K562 (cell line): ENCODE data around the gene KIF5A. TPM values are rescaled to one million over a fixed set of nuclear protein-coding genes. Genes with fewer than 3 reads are reported as not detected.

ENCODE experiments used
- CTBP1 ChIP-seq: fragments of 450-650 bp; IDR thresholded peaks from 2 replicates; pipeline ENCODE4 v1.6.1; 2016; ENCODE audit warnings: borderline replicate concordance
- ELF4 ChIP-seq: fragments of 450-650 bp; formaldehyde crosslinking; IDR thresholded peaks from 2 replicates; pipeline ENCODE4 v1.4.0; 2022; ENCODE audit warnings: missing genetic modification characterization
- ESRRA ChIP-seq: fragments of 450-650 bp; IDR thresholded peaks from 2 replicates; pipeline ENCODE4 v1.6.1; 2014; ENCODE audit warnings: low read depth, mild to moderate bottlenecking, moderate library complexity, borderline replicate concordance
- JUND ChIP-seq, 2 experiments: IDR thresholded peaks; 2 replicates in 1 of 2; 3 replicates in 1 of 2; pipeline ENCODE4 v1.6.1; 2011; ENCODE audit warnings: borderline replicate concordance in 2 of 2, low read depth in 2 of 2, low read length in 2 of 2, improper control_type of control experiment in 1 of 2, missing biosample characterization in 1 of 2, missing genetic modification characterization in 1 of 2, missing genetic modification reagents in 1 of 2
- MYNN ChIP-seq, 2 experiments: sonication (generic); formaldehyde crosslinking in 1 of 2; IDR thresholded peaks; 2 replicates each; pipeline versions ENCODE4 v1.5.0 to v1.6.1; 2016 to 2020; ENCODE audit warnings: antibody characterized with exemption in 1 of 2, missing genetic modification reagents in 1 of 2
- NFATC3 ChIP-seq: fragments of 450-650 bp; IDR thresholded peaks from 2 replicates; pipeline ENCODE4 v1.6.1; 2017; ENCODE audit warnings: mild to moderate bottlenecking
- NFE2L1 ChIP-seq: fragments of 450-650 bp; IDR thresholded peaks from 2 replicates; pipeline ENCODE4 v1.6.1; 2016; ENCODE audit warnings: missing genetic modification characterization, low read depth, mild to moderate bottlenecking, missing compliant biosample characterization, moderate library complexity, borderline replicate concordance
- RAD21 ChIP-seq, 2 experiments: fragments of 250-450 bp in 1 of 2; fragments of 450-650 bp in 1 of 2; sonication (Bioruptor Pico) in 1 of 2; formaldehyde crosslinking in 1 of 2; IDR thresholded peaks in 1 of 2; conservative IDR thresholded peaks in 1 of 2; 2 replicates each; pipeline versions ENCODE4 v1.4.0 to v1.8.0; 2020 to 2022; ENCODE audit warnings: mild to moderate bottlenecking in 2 of 2, moderate library complexity in 1 of 2
- SAFB ChIP-seq: fragments of 200-400 bp; formaldehyde crosslinking; IDR thresholded peaks from 2 replicates; pipeline ENCODE4 v1.6.1; 2017; ENCODE audit warnings: low read depth, low read length, borderline replicate concordance
- SMC3 ChIP-seq: conservative IDR thresholded peaks from 2 replicates; pipeline ENCODE4 v1.6.1; 2011; ENCODE audit warnings: low read depth, low read length, improper control_type of control experiment; ENCODE audit not compliant: insufficient read depth
- TCF7 ChIP-seq: sonication (generic); IDR thresholded peaks from 2 replicates; pipeline ENCODE4 v1.6.1; 2016; ENCODE audit warnings: antibody characterized with exemption, borderline replicate concordance
- TEAD1 ChIP-seq, 2 experiments: fragments of 450-650 bp in 1 of 2; sonication (generic) in 1 of 2; formaldehyde crosslinking; IDR thresholded peaks; 2 replicates each; pipeline versions ENCODE4 v1.4.0 to v1.8.0; 2020 to 2022; ENCODE audit warnings: mild to moderate bottlenecking in 2 of 2, missing genetic modification reagents in 1 of 2
- ZC3H4 ChIP-seq: sonication (generic); formaldehyde crosslinking; IDR thresholded peaks from 2 replicates; pipeline ENCODE4 v1.9.0; 2021; ENCODE audit warnings: missing genetic modification reagents, borderline replicate concordance
- ZNF696 ChIP-seq: fragments of 250-450 bp; sonication (Bioruptor Pico); conservative IDR thresholded peaks from 2 replicates; pipeline ENCODE4 v1.4.0; 2020; ENCODE audit warnings: mild to moderate bottlenecking, moderate library complexity
- polyA plus RNA-seq, 8 experiments: library from polyadenylated mRNA; depleted of rRNA in 4 of 8; stranded (reverse) in 5 of 8; unstranded in 3 of 8; fragments of >200 nt; fragmentation: Nextera tagmentation in 2 of 8; fragmentation: Illumina TruSeq in 1 of 8; extraction: Ambion mirVana in 2 of 8; extraction: Trizol in 1 of 8; gene quantifications; 2 replicates each; pipeline versions ENCODE4 v1.2.1 to v1.2.3, GENCODE V29; 2011 to 2014; ENCODE audit warnings: inconsistent platforms in 1 of 8, missing spikeins in 1 of 8
- total RNA-seq, 7 experiments: library from RNA; depleted of rRNA in 6 of 7; stranded (reverse); fragments of >200 nt in 6 of 7; fragmentation: Illumina TruSeq in 2 of 7; extraction: Trizol in 2 of 7; gene quantifications; 2 replicates each; pipeline versions ENCODE4 v1.2.1 to v1.2.3, GENCODE V29; 2011 to 2021; ENCODE audit warnings: low replicate concordance in 1 of 7
- TF ChIP-seq, protein P1 (sequence below): sonication (generic); formaldehyde crosslinking; IDR thresholded peaks from 2 replicates; pipeline ENCODE4 v1.8.0; 2022; ENCODE audit warnings: mild to moderate bottlenecking, missing genetic modification reagents
- TF ChIP-seq, protein P2 (sequence below): fragments of 450-650 bp; formaldehyde crosslinking; IDR thresholded peaks from 2 replicates; pipeline ENCODE4 v1.4.0; 2022; ENCODE audit warnings: missing genetic modification characterization
- TF ChIP-seq, protein P3 (sequence below): sonication (generic); formaldehyde crosslinking; IDR thresholded peaks from 2 replicates; pipeline ENCODE4 v1.8.0; 2022; ENCODE audit warnings: mild to moderate bottlenecking, missing genetic modification reagents
- TF ChIP-seq, protein P4 (sequence below): sonication (generic); formaldehyde crosslinking; IDR thresholded peaks from 2 replicates; pipeline ENCODE4 v1.8.1; 2023; ENCODE audit warnings: mild to moderate bottlenecking, missing genetic modification reagents, moderate library complexity

KIF5A gene
- total and polyA plus RNA-seq, 9 of the 15 experiments (the other 6 are each of a cell fraction or from before 2014, with no cell fraction given) = 3.4 to 17.7 (median 8.0) TPM

DNA sequence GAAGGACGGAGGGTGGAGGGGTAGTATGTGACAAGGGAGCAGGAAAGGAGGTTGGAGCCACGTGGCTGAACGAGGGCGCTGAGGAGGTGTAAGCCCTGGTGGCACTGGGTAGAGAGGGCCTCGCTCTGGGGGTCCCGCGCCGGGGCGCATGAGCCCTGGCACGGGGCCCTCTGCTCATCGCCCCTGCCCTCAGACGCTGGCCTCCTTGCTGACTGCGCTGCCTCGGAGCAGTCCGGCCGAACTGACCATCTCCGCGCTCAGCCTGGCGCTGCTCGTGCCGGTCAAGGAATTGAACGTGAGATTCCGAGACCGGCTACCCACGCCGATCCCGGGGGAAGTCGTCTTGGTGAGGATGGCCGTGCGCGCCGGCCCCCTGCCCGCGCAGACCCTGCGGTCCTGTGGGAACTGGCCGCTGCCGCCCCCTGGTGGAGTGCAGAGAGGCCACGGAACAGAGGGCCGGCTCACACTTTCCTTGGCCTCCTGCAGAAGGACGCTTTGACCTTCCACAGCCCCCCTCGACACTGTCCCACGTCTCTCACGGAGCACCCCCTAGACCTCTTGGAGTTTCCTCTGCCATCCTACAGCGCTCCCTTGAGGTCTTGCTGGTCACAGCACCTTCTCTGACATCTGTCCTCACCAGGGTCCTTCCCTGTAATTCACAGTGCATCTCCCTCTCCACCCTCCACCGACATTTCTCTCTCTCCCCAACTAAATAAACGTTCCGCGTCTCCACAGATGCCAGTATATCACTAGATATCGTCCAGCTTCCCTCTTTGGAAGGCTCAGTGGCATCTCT, 71.9 kb downstream of the KIF5A start (continued):
- TF ChIP-seq, protein P1, sequence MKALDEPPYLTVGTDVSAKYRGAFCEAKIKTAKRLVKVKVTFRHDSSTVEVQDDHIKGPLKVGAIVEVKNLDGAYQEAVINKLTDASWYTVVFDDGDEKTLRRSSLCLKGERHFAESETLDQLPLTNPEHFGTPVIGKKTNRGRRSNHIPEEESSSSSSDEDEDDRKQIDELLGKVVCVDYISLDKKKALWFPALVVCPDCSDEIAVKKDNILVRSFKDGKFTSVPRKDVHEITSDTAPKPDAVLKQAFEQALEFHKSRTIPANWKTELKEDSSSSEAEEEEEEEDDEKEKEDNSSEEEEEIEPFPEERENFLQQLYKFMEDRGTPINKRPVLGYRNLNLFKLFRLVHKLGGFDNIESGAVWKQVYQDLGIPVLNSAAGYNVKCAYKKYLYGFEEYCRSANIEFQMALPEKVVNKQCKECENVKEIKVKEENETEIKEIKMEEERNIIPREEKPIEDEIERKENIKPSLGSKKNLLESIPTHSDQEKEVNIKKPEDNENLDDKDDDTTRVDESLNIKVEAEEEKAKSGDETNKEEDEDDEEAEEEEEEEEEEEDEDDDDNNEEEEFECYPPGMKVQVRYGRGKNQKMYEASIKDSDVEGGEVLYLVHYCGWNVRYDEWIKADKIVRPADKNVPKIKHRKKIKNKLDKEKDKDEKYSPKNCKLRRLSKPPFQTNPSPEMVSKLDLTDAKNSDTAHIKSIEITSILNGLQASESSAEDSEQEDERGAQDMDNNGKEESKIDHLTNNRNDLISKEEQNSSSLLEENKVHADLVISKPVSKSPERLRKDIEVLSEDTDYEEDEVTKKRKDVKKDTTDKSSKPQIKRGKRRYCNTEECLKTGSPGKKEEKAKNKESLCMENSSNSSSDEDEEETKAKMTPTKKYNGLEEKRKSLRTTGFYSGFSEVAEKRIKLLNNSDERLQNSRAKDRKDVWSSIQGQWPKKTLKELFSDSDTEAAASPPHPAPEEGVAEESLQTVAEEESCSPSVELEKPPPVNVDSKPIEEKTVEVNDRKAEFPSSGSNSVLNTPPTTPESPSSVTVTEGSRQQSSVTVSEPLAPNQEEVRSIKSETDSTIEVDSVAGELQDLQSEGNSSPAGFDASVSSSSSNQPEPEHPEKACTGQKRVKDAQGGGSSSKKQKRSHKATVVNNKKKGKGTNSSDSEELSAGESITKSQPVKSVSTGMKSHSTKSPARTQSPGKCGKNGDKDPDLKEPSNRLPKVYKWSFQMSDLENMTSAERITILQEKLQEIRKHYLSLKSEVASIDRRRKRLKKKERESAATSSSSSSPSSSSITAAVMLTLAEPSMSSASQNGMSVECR (CRISPR knock-in tag) = no peak
- TF ChIP-seq ZC3H4 (CRISPR knock-in tag) = no peak
- no peak for TF ChIP-seq NFE2L1
- TF ChIP-seq MYNN (IDR thresholded peaks at IDR 0.05) = 0 out of 2 replicates have a peak, but pooled peaks have one; percentile 41
- no peak for TF ChIP-seq MYNN (CRISPR knock-in tag; IDR thresholded peaks at IDR 0.05)
- TF ChIP-seq, protein P2, sequence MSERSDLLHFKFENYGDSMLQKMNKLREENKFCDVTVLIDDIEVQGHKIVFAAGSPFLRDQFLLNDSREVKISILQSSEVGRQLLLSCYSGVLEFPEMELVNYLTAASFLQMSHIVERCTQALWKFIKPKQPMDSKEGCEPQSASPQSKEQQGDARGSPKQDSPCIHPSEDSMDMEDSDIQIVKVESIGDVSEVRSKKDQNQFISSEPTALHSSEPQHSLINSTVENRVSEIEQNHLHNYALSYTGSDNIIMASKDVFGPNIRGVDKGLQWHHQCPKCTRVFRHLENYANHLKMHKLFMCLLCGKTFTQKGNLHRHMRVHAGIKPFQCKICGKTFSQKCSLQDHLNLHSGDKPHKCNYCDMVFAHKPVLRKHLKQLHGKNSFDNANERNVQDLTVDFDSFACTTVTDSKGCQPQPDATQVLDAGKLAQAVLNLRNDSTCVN = 0 out of 2 replicates have a peak, but pooled peaks have one; percentile 70
- peak; percentile 84 for TF ChIP-seq SMC3
- TF ChIP-seq SAFB = peak; percentile 78
- 0 out of 2 replicates have a peak, but pooled peaks have one; percentile 53 for TF ChIP-seq JUND (IDR thresholded peaks at IDR 0.05; ENCODE audit: borderline replicate concordance, low read depth, low read length)
- peak; percentile 28; the same call in 1 of the 3 replicates for TF ChIP-seq JUND (tag; IDR thresholded peaks at IDR 0.05; ENCODE audit: borderline replicate concordance, low read depth, low read length)
- no peak for TF ChIP-seq NFATC3
- TF ChIP-seq TEAD1 (CRISPR knock-in tag; IDR thresholded peaks at IDR 0.05) = peak in 1 of 2 experiments; percentile 50; a peak in 1 of 4 replicates
- no peak for TF ChIP-seq TCF7
- TF ChIP-seq ELF4 (CRISPR knock-in tag) = 0 out of 2 replicates have a peak, but pooled peaks have one; percentile 19
- TF ChIP-seq, protein P3, sequence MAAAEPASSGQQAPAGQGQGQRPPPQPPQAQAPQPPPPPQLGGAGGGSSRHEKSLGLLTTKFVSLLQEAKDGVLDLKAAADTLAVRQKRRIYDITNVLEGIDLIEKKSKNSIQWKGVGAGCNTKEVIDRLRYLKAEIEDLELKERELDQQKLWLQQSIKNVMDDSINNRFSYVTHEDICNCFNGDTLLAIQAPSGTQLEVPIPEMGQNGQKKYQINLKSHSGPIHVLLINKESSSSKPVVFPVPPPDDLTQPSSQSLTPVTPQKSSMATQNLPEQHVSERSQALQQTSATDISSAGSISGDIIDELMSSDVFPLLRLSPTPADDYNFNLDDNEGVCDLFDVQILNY (CRISPR knock-in tag) = no peak
- TF ChIP-seq, protein P4, sequence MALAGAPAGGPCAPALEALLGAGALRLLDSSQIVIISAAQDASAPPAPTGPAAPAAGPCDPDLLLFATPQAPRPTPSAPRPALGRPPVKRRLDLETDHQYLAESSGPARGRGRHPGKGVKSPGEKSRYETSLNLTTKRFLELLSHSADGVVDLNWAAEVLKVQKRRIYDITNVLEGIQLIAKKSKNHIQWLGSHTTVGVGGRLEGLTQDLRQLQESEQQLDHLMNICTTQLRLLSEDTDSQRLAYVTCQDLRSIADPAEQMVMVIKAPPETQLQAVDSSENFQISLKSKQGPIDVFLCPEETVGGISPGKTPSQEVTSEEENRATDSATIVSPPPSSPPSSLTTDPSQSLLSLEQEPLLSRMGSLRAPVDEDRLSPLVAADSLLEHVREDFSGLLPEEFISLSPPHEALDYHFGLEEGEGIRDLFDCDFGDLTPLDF (CRISPR knock-in tag) = peak; percentile 48; the same call in 1 of the 2 replicates
- TF ChIP-seq RAD21 (CRISPR knock-in tag; conservative IDR thresholded peaks at IDR 0.05 in 1 of 2, IDR thresholded peaks at IDR 0.05 in 1 of 2) = peak; percentile 79 to 92
- TF ChIP-seq ZNF696 (CRISPR knock-in tag) = no peak
- TF ChIP-seq ESRRA = peak; percentile 93
- peak; percentile 47; the same call in 1 of the 2 replicates for TF ChIP-seq CTBP1
